ENCODE measurements around the gene POLR3GL. TPM values are rescaled to one million over a fixed set of nuclear protein-coding genes. Genes with fewer than 3 reads are reported as not detected.
"Not testable (repeated sequence)": the region's sequence is repeated elsewhere in the genome, so short reads cannot be mapped to it uniquely, and the experiment has no call there.

Gene POLR3GL
- total RNA-seq, 1 experiment from 2014 or later: 2.9 TPM

- peaks cover 1% of the 10 kb centered on the region for H3K36me3 Mint-ChIP-seq (ENCODE audit: insufficient read depth, unreplicated experiment)
- CTCF ChIA-PET: interaction anchor here (0.6 to 1.9 kb wide), 8 partner anchors 8 to 69 kb away, joined by 3 to 15 read pairs (median 6); partner anchors contain the start of genes ANKRD34A, LIX1L, PIAS3 and POLR3GL
- intact Hi-C loops (cut with micrococcal nuclease; ENCODE audit: unreplicated experiment): loop anchor here (2.0 to 5.0 kb wide), 3 partner anchors 35 to 49 kb away; no protein-coding TSS in a partner anchor
- no peak overlapping the region for H3K27ac Mint-ChIP-seq (ENCODE audit: unreplicated experiment)
- no peaks in the 10 kb centered on the region for H3K36me3 ChIP-seq (ENCODE audit: control insufficient read depth, insufficient read depth, low read length)
- BruUV-seq (replicated peaks): TSS peak; percentile 97
- no peaks in the 10 kb centered on the region for H3K27me3 Mint-ChIP-seq (ENCODE audit: insufficient read depth, unreplicated experiment)
- H3K4me1 Mint-ChIP-seq (ENCODE audit: low read depth, unreplicated experiment): peaks cover 6% of the 10 kb centered on the region
- no peak overlapping the region for H3K4me3 Mint-ChIP-seq (ENCODE audit: unreplicated experiment)
- TF ChIP-seq CTCF (IDR thresholded peaks at IDR 0.05; ENCODE audit: insufficient read depth in 1 of 2, low read depth in 1 of 2, low read length in 1 of 2, severe bottlenecking in 1 of 2, unreplicated experiment in 1 of 2): no peak
- no peak for DNase-seq
- POLR2A ChIA-PET: interaction anchor here (0.9 to 2.8 kb wide), 10 partner anchors 8 to 124 kb away, joined by 3 to 25 read pairs (median 7); partner anchors contain the start of genes ANKRD34A, LIX1L, NUDT17 and PEX11B
- H3K9me3 Mint-ChIP-seq (ENCODE audit: unreplicated experiment): no peaks in the 10 kb centered on the region
- H3K9me3 ChIP-seq: no peaks in the 10 kb centered on the region
- H3K4me1 ChIP-seq: peaks cover 6% of the 10 kb centered on the region
- no peaks in the 10 kb centered on the region for H3K27me3 ChIP-seq (replicated peaks; ENCODE audit: control insufficient read depth, insufficient read depth, low read length)
- peak overlapping the region; percentile 84 for H3K4me3 ChIP-seq (ENCODE audit: low read depth, low read length)
These were observed 36.4 kb upstream of the POLR3GL start for GRCh38 chr1:145927916-145928643.

- H3K9me3 Mint-ChIP-seq (ENCODE audit: unreplicated experiment); H3K4me1 Mint-ChIP-seq (ENCODE audit: low read depth, unreplicated experiment); DNase-seq; H3K27me3 Mint-ChIP-seq (ENCODE audit: insufficient read depth, unreplicated experiment); H3K4me3 ChIP-seq (ENCODE audit: low read depth, low read length); H3K36me3 Mint-ChIP-seq (ENCODE audit: insufficient read depth, unreplicated experiment); H3K9me3 ChIP-seq; H3K4me3 Mint-ChIP-seq (ENCODE audit: unreplicated experiment); H3K27ac Mint-ChIP-seq (ENCODE audit: unreplicated experiment); BruUV-seq (replicated peaks); H3K27me3 ChIP-seq (replicated peaks; ENCODE audit: control insufficient read depth, insufficient read depth, low read length); POLR2A ChIA-PET; H3K36me3 ChIP-seq (ENCODE audit: control insufficient read depth, insufficient read depth, low read length): not testable (repeated sequence)
- intact Hi-C loops (cut with micrococcal nuclease; ENCODE audit: unreplicated experiment): loop anchor here (1.0 kb wide), 1 partner anchor 32 kb away; the partner anchor contains the start of genes ANKRD34A and POLR3GL
- H3K4me1 ChIP-seq: peaks cover 13% of the 10 kb centered on the region; the same call in 1 of the 2 replicates
- CTCF ChIA-PET: interaction anchor here (0.6 kb wide), 1 partner anchor 103 kb away, joined by 3 read pairs; no protein-coding TSS in a partner anchor
These were observed 31.9 kb upstream of the POLR3GL start for GRCh38 chr1:145932522-145933009.

GRCh38 chr1:145935708-145936107 lies 28.8 kb upstream of the POLR3GL start:
- no peak overlapping the region for H3K4me3 Mint-ChIP-seq (ENCODE audit: unreplicated experiment)
- H3K27me3 Mint-ChIP-seq (ENCODE audit: insufficient read depth, unreplicated experiment): no peaks in the 10 kb centered on the region
- H3K36me3 Mint-ChIP-seq (ENCODE audit: insufficient read depth, unreplicated experiment): no peaks in the 10 kb centered on the region
- H3K36me3 ChIP-seq (ENCODE audit: control insufficient read depth, insufficient read depth, low read length): no peaks in the 10 kb centered on the region
- H3K27ac Mint-ChIP-seq (ENCODE audit: unreplicated experiment): no peak overlapping the region
- H3K4me1 ChIP-seq: peaks cover 13% of the 10 kb centered on the region; the same call in 1 of the 2 replicates
- intact Hi-C loops (cut with micrococcal nuclease; ENCODE audit: unreplicated experiment): no loop called here
- H3K27me3 ChIP-seq (replicated peaks; ENCODE audit: control insufficient read depth, insufficient read depth, low read length): no peaks in the 10 kb centered on the region
- BruUV-seq (replicated peaks): no TSS peak
- H3K4me1 Mint-ChIP-seq (ENCODE audit: low read depth, unreplicated experiment): peaks cover 8% of the 10 kb centered on the region
- H3K4me3 ChIP-seq (ENCODE audit: low read depth, low read length): no peak overlapping the region
- no peaks in the 10 kb centered on the region; the same call in 1 of the 2 replicates for H3K9me3 ChIP-seq
- POLR2A ChIA-PET: interaction anchor here (1.5 kb wide), 1 partner anchor 8 kb away, joined by 4 read pairs; the partner anchor contains the start of gene RBM8A
- CTCF ChIA-PET: interaction anchor here (1.3 to 1.9 kb wide), 2 partner anchors 8 to 90 kb away, joined by 4 to 7 read pairs; partner anchors contain the start of genes NUDT17 and RBM8A
- no peak for TF ChIP-seq CTCF (IDR thresholded peaks at IDR 0.05; ENCODE audit: insufficient read depth in 1 of 2, low read depth in 1 of 2, low read length in 1 of 2, severe bottlenecking in 1 of 2, unreplicated experiment in 1 of 2)
- DNase-seq: no peak
- H3K9me3 Mint-ChIP-seq (ENCODE audit: unreplicated experiment): no peaks in the 10 kb centered on the region
